Stimulated activated CD8-positive, alpha-beta memory T cell treated with anti-CD3 and anti-CD28 coated beads, Interleukin-2, amount 100 ng/mL, for 1 hour (primary cell): ENCODE measurements around the gene POLD1.

Experiments
- DNase-seq, 2 donors: peaks; one replicate each; pipeline ENCODE4 v3.0.0-alpha.2; 2020; ENCODE audit warnings: low read depth in 2 of 2

POLD1 gene

DNA sequence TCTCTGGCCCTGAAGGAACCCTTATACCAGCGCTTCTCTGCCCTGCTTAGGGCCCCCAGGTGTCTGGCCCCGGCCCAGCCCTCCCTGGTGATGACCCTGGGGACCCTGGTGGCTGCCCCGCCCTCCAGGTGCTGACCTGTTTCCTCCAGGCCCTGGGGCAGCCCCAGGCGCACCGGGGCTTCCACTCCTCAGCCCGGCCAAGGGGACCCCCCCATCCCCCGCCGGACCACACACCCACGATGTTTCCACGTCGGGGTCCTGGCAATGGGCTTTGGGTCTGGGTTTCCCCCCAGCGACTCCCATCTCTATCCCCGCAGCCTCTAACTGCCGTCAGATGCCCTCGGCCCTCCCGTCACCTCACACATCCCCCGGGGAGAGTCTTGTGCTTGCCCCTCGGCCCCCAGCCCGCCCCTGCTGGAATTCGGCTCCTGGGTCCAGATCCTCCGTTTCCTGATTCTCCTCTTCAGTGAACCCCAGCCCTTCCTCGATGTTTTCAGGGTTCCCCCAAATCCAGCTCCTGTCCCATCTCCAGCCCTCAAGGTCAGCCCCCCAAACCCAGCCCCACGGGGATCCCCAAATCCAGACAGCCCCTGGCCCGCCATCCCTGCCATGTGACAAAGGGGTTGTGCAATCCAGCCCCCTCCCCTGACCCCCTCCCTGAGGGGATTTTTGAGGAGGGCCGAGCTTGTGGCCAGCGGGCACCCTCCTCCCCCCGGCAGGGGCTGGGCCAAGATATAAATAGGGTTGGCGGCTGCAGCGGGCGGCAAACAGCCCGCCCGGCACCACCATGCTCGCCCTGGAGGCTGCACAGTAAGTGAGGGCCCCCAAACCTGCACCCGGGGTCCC, 34.3 kb downstream of the POLD1 start, which contains the start of gene SPIB:
Gene SPIB (plus strand): TSS at position 763 of the 846 bp plus-strand sequence. CDS start 25 bp downstream, at position 788.
- no peak for DNase-seq

DNA sequence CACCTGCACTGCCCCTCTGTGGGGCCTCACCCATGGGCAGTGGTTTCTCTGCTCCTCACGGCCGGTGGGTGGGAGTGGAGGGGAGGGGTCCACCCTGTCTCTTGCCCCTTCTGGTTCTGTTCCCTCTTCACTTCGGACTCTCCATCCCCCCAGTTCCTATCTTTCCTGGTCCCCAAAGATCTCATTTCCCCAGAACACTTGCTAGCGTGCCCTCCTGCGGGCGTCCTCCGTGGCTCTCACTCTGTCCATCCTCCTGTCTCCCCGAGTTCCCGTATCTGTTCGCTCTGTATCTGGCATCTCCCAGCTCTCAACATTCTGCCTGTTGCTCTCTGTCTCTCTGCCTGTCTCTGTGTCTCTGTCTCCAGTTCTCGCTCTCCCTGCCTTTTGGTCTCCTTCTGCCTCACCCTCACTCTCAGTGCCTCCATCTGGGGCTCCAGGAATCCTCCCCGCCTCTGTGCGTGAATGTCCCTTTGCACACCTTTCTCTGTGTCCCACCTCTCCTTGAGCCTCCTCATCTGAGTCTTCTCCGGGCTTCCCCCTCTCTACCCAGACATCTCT, 35.0 kb downstream of the POLD1 start:
- DNase-seq, result no peak

DNA sequence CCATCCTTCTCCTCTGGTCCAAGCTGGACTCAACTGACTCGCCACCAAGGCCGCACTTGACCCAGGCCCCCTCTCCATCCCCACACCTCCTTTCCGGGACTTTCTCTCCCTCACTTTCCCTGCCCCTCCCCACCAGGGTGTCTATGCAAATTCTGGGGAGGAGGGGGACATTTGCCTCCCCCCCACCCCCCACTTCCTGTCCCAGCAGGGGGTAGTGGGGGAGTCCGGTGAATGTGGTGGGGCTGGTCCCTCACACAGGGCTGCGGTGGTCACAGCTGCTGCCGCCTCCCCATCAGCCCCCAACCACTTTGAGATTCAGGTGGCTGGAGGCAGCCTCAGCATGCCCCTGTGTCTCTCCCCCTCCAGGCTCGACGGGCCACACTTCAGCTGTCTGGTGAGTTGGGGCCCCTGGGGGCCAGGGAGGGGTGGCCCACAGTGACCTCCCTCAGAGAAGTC, 35.5 kb downstream of the POLD1 start:
- no peak for DNase-seq

DNA sequence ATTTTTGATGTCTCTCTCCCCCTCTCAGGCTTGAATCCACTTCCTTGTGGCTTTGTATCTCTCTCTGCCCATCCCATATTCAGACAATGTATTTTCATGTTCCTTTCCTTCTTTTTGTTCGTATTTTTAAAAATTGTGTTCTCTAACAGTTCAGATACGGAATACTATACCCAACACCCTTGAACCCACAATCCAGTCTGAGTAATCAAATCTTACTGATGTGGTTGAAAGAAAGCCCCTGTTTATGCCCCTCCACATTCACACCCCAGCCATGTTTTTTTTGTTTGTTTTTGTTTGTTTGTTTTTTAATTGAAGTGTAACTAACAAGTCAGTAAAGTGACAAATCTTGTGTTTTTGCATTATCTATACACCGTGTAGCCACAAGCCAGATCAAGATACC, 36.0 kb downstream of the POLD1 start:
- no peak for DNase-seq

DNA sequence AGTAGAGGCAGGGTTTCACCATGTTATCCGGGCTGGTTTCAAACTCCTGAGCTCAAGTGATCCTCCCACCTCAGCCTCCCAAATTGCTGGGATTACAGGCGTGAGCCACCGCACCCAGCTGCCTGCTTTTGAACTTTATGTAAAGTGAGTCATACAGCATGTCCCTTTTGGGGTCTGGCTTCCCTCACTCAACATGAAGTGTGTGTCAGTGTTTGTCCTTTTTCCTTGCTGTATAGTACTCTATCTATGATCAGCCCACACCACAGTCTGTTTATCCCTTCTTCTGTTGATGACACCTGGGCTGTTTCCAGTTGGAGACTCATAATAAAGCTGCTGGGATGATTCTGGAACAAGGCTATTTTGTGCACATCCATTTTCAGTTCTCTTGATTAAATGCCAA, 36.7 kb downstream of the POLD1 start:
- no peak for DNase-seq

DNA sequence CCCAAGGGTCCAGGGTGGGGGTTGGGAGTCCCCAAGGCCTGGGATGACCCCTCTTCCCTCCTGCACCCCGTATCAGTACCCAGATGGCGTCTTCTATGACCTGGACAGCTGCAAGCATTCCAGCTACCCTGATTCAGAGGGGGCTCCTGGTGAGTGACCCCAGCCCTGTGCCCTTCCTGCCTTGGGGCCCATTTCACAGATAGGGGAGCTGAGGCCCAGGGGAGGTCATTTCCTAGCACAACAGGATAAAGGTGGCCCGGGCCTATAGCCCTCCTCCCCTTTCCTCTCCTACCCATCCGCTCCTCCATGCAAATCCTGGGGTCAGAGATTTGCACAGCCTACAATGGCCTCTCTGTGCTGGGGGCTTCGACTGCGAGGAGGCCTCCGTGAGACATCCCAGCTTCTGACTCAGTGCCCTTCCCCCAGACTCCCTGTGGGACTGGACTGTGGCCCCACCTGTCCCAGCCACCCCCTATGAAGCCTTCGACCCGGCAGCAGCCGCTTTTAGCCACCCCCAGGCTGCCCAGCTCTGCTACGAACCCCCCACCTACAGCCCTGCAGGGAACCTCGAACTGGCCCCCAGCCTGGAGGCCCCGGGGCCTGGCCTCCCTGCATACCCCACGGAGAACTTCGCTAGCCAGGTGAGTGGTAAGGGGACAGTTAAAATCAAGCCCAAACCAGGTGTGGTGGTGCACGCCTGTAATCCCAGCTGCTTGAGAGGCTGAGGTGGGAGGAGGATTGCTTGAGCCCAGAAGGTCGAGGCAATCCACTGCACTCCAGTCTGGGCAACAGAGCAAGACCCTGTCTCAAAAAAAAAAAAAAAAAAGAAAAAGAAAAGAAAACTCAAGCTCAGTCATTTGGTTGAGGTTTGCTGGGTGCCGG, 38.5 kb downstream of the POLD1 start:
- no peak for DNase-seq

DNA sequence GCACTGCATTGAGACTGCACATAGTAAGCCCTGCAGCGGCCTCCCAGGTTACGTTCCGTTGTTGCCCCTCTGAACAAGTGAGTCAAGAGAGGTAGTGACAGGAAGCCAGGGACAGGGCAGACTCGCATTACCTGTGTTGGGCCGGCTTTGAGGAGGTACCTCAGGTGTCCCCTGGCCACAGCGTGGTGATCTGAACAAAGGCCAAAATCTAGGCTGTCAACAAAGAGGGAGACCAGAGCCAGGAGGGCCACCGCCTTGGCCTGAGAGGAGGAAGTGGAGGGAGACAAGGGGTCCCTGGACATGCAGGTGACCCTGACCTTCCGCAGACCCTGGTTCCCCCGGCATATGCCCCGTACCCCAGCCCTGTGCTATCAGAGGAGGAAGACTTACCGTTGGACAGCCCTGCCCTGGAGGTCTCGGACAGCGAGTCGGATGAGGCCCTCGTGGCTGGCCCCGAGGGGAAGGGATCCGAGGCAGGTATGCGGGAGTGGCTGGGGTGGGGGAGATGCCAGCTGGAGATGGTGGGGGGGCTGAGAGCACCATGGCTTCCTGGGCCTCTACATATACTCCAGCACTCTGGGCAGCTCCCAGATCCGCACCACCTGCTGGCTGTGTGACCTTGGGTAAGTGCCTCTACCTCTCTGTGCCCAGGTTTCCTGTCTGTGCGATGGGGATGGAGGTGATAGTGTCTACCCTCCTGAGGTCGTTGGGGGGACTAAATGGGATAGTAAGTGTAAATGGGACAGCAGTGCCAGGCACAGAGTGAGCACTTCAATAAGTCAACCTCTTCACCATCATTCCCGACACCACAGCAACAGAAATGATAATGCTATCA, 39.3 kb downstream of the POLD1 start:
- DNase-seq, result no peak

DNA sequence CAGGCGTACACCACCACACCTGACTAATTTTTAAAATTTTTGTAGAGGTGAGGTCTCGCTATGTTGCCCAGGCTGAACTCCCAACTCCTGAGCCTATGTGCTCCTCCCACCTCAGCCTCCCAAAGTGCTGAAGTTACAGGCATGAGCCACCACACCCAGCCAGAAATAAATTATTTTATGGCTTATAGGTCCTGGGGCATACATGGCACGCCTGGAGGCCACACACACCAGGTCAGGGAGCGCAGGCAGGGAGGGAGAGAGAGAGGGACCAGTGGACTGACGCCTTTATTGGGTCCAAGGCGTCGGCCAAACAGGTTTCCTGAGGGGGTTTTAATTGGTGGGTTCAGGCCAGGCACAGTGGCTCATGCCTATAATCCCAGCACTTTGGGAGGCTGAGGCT, 41.4 kb downstream of the POLD1 start:
- no peak for DNase-seq

DNA sequence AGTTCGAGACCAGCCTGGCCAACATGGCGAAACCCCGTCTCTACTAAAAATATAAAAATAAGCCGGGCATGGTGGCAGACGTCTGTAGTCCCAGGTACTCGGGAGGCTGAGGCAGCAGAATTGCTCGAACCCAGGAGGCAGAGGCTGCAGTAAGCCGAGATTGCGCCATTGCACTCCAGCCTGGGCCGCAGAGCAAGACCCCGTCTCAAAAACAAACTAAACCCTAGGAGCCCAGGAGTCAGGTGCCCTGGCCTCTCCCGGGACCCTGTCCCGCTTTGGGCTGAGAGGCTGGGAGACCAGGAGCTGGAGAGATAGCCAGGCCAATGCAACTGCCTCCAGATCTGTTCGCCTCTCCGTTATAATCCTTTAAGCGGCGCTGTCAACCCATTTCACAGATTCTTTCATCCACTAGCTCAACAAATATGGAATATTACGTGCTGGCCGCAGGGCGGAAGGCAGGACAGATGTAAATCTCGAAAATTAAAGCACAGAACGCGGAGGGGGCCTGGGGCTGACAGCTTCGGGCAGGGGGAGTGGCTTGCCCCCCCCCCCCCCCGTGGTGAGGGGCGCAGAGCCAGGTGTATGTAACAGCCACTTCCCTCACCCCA, 43.3 kb downstream of the POLD1 start:
- DNase-seq, result no peak

DNA sequence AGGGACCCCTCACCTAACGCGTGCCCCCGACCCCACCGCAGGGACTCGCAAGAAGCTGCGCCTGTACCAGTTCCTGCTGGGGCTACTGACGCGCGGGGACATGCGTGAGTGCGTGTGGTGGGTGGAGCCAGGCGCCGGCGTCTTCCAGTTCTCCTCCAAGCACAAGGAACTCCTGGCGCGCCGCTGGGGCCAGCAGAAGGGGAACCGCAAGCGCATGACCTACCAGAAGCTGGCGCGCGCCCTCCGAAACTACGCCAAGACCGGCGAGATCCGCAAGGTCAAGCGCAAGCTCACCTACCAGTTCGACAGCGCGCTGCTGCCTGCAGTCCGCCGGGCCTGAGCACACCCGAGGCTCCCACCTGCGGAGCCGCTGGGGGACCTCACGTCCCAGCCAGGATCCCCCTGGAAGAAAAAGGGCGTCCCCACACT, 43.9 kb downstream of the POLD1 start:
- no peak for DNase-seq

DNA sequence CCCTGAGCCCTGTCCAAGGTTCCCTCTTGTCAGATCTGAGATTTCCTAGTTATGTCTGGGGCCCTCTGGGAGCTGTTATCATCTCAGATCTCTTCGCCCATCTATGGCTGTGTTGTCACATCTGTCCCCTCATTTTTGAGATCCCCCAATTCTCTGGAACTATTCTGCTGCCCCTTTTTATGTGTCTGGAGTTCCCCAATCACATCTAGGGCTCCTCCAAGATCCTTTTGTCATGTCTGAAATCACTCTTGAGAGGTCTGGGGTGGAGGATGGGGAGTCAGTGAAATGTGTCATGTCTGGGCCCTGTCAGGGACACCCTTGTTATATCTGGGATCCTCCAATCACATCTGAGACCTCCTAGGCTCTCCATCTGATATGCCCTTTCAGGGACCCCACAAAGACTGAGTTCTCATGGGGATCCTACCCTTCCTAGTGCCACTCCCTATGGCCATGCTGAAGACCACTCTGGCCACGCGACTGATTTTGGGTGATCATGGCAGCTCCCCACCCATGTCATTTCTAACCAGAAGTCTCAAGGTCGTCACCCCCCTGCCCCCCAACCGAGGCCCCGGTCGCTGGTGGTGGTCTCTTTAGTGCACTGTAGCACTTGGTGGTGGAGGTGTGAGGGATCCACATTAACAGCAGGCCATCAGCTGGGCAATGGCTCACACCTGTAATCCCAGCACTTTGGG, 44.8 kb downstream of the POLD1 start:
- no peak for DNase-seq

DNA sequence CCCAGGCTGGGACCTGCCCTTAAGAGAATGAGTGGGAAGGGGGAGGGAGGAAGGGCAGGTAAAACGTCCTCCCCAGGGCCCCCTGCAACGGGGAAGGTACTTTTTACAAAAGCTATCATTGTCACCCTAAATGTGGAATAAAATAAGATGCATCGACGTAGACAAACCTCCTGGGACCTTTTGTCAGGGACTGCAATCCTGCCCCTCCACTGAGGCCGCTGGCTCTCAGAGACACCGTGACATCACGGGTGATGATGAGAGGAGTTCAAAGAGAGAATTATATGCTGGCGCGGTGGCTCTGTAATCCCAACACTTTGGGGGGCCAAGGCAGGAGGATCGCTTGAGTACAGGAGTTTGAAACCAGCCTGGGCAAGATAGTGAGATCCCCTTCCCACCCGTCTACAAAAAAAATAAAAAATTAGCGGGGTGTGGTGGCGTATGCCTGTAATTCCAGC, 46.8 kb downstream of the POLD1 start:
- DNase-seq, result no peak

DNA sequence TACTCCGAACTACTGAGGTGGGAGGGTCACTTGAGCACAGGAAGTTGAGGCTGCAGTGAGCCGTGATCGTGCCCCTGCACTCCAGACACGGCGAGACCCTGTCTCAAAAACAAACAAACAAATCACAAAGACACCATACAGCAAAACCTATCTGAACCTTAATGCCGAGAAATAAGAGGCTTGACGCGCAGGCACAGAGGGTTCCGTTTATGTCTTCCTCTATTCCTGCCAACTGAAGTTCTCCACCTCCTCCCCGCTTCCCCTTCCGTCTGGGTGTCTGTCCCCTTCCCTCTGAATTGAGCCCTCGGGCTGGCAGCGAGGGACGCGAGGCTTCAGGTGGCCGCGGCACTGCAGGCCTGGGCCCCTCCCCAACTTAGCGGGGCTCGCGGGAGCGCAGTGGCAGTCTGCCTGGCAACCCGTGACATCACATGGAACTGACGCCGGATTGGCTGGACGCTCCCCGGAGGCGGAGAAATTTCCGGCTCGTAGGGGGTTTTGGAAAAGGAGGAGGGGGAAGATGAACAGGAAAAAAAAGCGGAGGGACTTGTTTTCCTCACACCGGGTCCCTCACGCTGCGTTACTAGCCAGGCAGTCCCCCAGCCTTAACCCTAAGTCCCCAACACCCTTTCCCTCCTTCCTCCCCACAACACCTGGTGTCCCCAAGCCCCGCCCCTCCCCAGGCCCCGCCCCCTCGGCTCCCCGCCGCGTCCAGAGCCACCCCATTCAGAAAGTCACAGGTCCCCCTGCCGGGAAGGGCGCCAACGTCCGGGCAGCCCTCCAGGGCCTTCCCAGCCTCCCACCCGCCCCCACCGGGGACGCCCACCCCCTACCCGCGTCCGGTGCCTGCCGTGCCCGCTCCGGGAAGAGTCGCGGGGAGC, 47.4 kb downstream of the POLD1 start:
- DNase-seq, result peak; percentile 79 to 84

DNA sequence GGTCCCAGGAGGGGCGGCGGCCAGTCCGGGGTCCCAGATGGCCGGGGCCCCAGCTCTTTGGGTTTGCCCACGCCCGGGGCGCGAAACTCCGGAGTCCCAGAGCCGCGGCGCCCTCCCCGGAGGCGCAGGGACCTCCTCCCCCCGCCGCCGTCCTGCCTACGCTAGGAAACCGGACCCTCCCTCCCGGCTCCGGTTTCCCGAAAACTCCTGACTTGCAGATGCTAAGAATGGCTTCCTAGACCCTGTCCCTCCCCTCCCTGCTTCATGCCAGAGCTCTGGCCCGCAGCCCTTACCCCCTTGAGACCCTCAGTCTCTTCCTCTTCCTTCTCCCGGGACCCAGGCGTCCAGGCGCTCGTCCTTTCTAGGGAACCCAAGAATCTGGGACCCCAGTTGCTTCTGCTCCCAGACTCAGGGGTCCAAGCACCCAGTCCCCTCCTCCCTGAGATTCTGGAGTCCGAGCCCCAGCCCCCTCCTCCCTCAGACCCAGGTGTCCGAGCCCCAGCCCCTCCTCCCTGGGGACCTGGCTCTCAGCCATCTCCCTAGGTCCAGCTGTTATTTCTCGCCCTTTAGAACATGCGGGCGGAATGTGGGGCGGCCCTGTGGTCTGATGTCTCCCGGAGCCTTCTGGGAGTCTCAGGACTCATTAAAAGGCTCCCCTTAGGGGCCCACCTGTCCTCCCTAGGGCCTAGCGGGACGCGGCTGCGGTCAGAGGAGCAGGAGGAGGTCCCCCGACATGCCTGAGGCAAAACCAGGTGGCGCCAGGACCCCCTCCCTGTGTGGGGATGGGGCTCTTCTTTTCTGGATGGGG, 48.3 kb downstream of the POLD1 start, which contains the start of gene MYBPC2:
Gene MYBPC2 (plus strand): TSS at position 672 of the 808 bp plus-strand sequence. CDS start 62 bp downstream, at position 734.
- DNase-seq, result no peak

DNA sequence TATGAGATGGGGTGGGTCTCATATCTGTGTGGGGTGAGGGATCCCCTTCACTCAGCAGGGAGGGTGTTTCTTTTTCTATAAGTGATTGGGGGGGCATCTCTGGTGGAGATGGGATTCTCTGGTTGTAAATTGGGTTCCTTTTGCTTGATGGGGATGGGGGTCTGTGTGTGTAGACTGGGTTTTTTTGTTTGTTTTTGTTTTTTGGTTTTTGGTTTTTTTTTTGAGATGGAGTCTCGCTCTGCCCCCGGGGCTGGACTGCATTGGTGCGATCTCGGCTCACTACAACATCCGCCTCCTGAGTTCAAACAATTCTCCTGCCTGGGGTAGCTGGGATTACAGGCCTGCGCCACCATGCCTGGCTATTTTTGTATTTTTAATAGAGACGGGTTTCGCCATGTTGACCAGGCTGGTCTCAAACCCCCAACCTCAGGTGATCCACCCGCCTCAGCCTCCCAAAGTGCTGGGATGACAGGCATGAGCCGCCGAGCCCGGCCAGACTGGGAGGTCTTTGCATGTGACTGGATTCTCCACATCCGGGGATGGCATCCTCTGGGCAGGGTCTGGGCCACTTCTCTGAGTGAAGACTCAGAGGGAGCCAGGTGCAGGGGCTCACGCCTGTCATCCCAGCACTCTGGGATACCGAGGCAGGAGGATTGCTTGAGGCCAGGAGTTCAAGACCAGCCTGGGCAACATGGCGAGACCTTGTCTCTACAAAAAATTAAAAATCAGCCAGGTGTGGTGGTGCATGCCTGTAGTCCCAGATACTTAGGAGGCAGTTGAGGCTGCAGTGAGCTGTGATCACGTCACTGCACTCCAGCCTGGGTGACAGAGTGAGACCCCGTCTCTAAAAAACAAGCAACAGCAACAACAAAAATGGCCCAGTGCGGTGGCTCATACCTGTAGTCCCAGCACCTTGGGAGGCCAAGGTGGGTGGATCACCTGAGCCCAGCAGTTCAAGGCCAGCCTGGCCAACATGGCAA, 49.3 kb downstream of the POLD1 start:
- DNase-seq, result no peak

DNA sequence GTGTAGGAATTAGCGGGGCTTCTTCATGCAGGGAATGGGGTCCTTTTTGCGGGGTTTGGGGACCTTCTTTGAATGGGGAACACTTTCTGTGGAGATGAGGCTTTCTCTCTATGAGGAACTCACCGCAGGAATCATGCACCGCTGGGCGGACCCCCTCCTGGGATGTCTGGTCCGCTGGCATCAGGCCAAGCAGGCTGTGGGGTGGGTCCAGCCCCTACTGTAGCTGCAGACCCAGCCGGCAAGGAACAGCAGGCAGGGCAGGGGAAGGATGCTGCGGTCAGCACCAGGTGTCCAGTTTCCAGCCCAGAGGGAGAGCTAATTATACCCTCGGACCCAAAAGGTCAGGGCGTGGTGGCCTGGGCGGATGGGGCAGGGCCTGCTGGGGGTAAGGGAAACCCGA, 50.4 kb downstream of the POLD1 start:
- no peak for DNase-seq

DNA sequence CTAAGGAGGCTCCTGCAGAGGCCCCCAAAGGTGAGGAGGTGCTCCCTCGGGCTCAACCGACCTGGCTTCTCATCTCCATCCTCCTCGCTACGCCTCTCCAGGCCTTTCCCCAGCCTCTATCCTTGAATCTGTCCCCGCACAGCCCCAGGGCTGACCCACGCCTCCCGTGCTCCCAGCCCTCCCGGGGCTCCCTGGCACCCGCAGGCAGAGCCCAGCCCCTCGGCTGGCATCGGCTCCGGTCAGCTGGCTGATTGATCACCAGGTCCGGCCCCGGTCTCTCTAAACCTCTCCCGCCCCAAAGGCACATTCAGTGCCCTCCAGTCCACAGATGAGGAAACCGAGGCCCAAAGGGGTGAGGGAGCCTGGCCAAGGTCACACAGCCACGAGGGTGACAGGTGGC, 51.1 kb downstream of the POLD1 start:
- DNase-seq, result no peak
